GM23338 (cell line): ENCODE measurements around the gene KBTBD6. TPM values are rescaled to one million over a fixed set of nuclear protein-coding genes. Genes with fewer than 3 reads are reported as not detected.
A peak's percentile ranks its signal among the peaks of the same experiment; 100 is the strongest.

ENCODE experiments used
- ATAC-seq: fragments of 200-7000 bp; cut with Tn5 transposase; 3 replicates; pipeline ENCODE4 v1.9.1; 2020
- DNase-seq: peaks from one replicate; pipeline ENCODE4 v3.0.0-alpha.2; 2015; ENCODE audit warnings: low spot score
- H2AFZ ChIP-seq: fragments of 200-600 bp; sonication (generic); 2 replicates; pipeline ENCODE4 v1.8.0; 2016; ENCODE audit warnings: antibody characterized with exemption, mild to moderate bottlenecking, moderate library complexity
- H3F3A ChIP-seq: fragments of 200-600 bp; sonication (generic); replicated peaks from 2 replicates; pipeline ENCODE4 v1.8.0; 2017; ENCODE audit warnings: antibody characterized with exemption, mixed run types, low read depth
- H3K27ac ChIP-seq: fragments of 200-600 bp; sonication (generic); 2 replicates; pipeline ENCODE4 v1.6.1; 2016; ENCODE audit warnings: low read depth
- H3K27me3 ChIP-seq: fragments of 200-600 bp; sonication (generic); 2 replicates; pipeline ENCODE4 v1.8.0; 2016; ENCODE audit warnings: mild to moderate bottlenecking, mixed run types, moderate library complexity; ENCODE audit not compliant: insufficient read depth
- H3K36me3 ChIP-seq: fragments of 200-600 bp; sonication (generic); 2 replicates; pipeline ENCODE4 v1.8.0; 2016; ENCODE audit warnings: mild to moderate bottlenecking; ENCODE audit not compliant: insufficient read depth
- H3K4me1 ChIP-seq: fragments of 200-600 bp; sonication (generic); 2 replicates; pipeline ENCODE4 v1.8.0; 2016; ENCODE audit warnings: mild to moderate bottlenecking, moderate library complexity; ENCODE audit not compliant: insufficient read depth
- H3K4me2 ChIP-seq: fragments of 200-600 bp; sonication (generic); 2 replicates; pipeline ENCODE4 v1.7.1; 2017; ENCODE audit warnings: mixed run types
- H3K4me3 ChIP-seq: fragments of 200-600 bp; sonication (generic); 2 replicates; pipeline ENCODE4 v1.6.1; 2016; ENCODE audit warnings: mixed run types
- H3K79me2 ChIP-seq: fragments of 200-600 bp; sonication (generic); replicated peaks from 2 replicates; pipeline ENCODE4 v1.8.0; 2017; ENCODE audit warnings: mild to moderate bottlenecking; ENCODE audit not compliant: insufficient read depth
- H3K9me2 ChIP-seq: fragments of 200-600 bp; sonication (generic); 2 replicates; pipeline ENCODE4 v1.8.0; 2017; ENCODE audit not compliant: insufficient read depth
- H4K20me1 ChIP-seq: fragments of 200-600 bp; sonication (generic); replicated peaks from 2 replicates; pipeline ENCODE4 v1.8.0; 2017; ENCODE audit warnings: mild to moderate bottlenecking; ENCODE audit not compliant: insufficient read depth
- H3K27ac Mint-ChIP-seq: 2 replicates; pipeline ENCODE4 v1.8.0; 2020; ENCODE audit warnings: inconsistent platforms, mild to moderate bottlenecking, moderate library complexity, mixed read lengths
- H3K27me3 Mint-ChIP-seq: 3 replicates; pipeline ENCODE4 v1.8.0; 2022; ENCODE audit warnings: low read depth, mild to moderate bottlenecking, moderate library complexity, mixed read lengths, inconsistent platforms; ENCODE audit not compliant: insufficient read depth, poor library complexity
- H3K36me3 Mint-ChIP-seq: 3 replicates; pipeline ENCODE4 v1.8.0; 2021; ENCODE audit warnings: low read depth, mild to moderate bottlenecking, inconsistent platforms, moderate library complexity, mixed read lengths
- H3K4me1 Mint-ChIP-seq: 3 replicates; pipeline ENCODE4 v1.8.0; 2020; ENCODE audit warnings: mild to moderate bottlenecking, inconsistent platforms, mixed read lengths
- H3K4me3 Mint-ChIP-seq: 3 replicates; pipeline ENCODE4 v1.8.0; 2021; ENCODE audit warnings: moderate library complexity, mild to moderate bottlenecking, inconsistent platforms, mixed read lengths
- H3K9me3 Mint-ChIP-seq: 3 replicates; pipeline ENCODE4 v1.8.0; 2020; ENCODE audit warnings: moderate library complexity, mild to moderate bottlenecking, inconsistent platforms, mixed read lengths
- CREB1 ChIP-seq: fragments of 250-450 bp; sonication (Bioruptor Pico); IDR thresholded peaks from 2 replicates; pipeline ENCODE4 v1.5.0; 2020; ENCODE audit warnings: low read depth, mild to moderate bottlenecking, moderate library complexity
- CTCF ChIP-seq, 2 experiments: fragments of 200-600 bp in 1 of 2; sonication (generic) in 1 of 2; conservative IDR thresholded peaks; 2 replicates each; pipeline versions ENCODE4 v1.5.1 to v1.6.1; 2016 to 2017; ENCODE audit warnings: antibody characterized with exemption in 2 of 2, low read depth in 2 of 2, mild to moderate bottlenecking in 2 of 2, moderate library complexity in 1 of 2
- ETS1 ChIP-seq: IDR thresholded peaks from 2 replicates; pipeline ENCODE4 v1.6.1; 2016; ENCODE audit warnings: antibody characterized with exemption
- EZH2 ChIP-seq: fragments of 200-600 bp; sonication (generic); IDR thresholded peaks from one replicate; pipeline ENCODE4 v1.8.0; 2017; ENCODE audit warnings: antibody characterized with exemption, mild to moderate bottlenecking, low read depth; ENCODE audit not compliant: unreplicated experiment
- EZH2phosphoT487 ChIP-seq: fragments of 200-600 bp; sonication (generic); IDR thresholded peaks from one replicate; pipeline ENCODE4 v1.8.1; 2018; ENCODE audit warnings: antibody characterized with exemption; ENCODE audit not compliant: unreplicated experiment
- JUNB ChIP-seq: IDR thresholded peaks from one replicate; pipeline ENCODE4 v1.6.1; 2016; ENCODE audit warnings: antibody characterized with exemption; ENCODE audit not compliant: unreplicated experiment
- NANOG ChIP-seq: IDR thresholded peaks from 2 replicates; pipeline ENCODE4 v1.6.1; 2016; ENCODE audit warnings: antibody characterized with exemption, borderline replicate concordance
- POLR2AphosphoS5 ChIP-seq: IDR thresholded peaks from 2 replicates; pipeline ENCODE4 v1.6.1; 2016; ENCODE audit warnings: antibody characterized with exemption, low read depth
- REST ChIP-seq: IDR thresholded peaks from one replicate; pipeline ENCODE4 v1.6.1; 2018; ENCODE audit warnings: antibody characterized with exemption; ENCODE audit not compliant: unreplicated experiment
- STAT1 ChIP-seq: IDR thresholded peaks from one replicate; pipeline ENCODE4 v1.6.1; 2016; ENCODE audit warnings: antibody characterized with exemption; ENCODE audit not compliant: unreplicated experiment
- ZNF114 ChIP-seq: fragments of 250-450 bp; sonication (Bioruptor Pico); IDR thresholded peaks from 2 replicates; pipeline ENCODE4 v1.5.0; 2020; ENCODE audit warnings: mild to moderate bottlenecking, moderate library complexity
- ZNF331 ChIP-seq: fragments of 250-450 bp; sonication (Bioruptor Pico); IDR thresholded peaks from 2 replicates; pipeline ENCODE4 v1.5.0; 2020; ENCODE audit warnings: low read depth, mild to moderate bottlenecking, moderate library complexity
- ZNF462 ChIP-seq: fragments of 250-450 bp; sonication (Bioruptor Pico); IDR thresholded peaks from 2 replicates; pipeline ENCODE4 v1.5.0; 2020; ENCODE audit warnings: mild to moderate bottlenecking, moderate library complexity
- polyA plus RNA-seq: library from polyadenylated mRNA; unstranded; fragments of >200 nt; fragmentation: Nextera tagmentation; extraction: Ambion mirVana; gene quantifications from 2 replicates; pipeline ENCODE4 v1.2.1, GENCODE V29; 2016
- total RNA-seq: library from RNA; depleted of rRNA; stranded (reverse); fragments of >200 nt; shearing (Covaris generic); gene quantifications from 2 replicates; pipeline ENCODE4 v1.2.3, GENCODE V29; 2014

Gene KBTBD6
- total and polyA plus RNA-seq, 2 experiments from 2014 or later = 5.7 to 13.5 TPM

GRCh38 chr13:41156620-41157019 lies 24.0 kb upstream of the KBTBD6 start:
- no peak for ATAC-seq
- Histone ChIP-seq H3K36me3 (no peaks in the 10 kb centered on the region; the same call in 1 of the 2 replicates), H3K79me2 (no peaks in the 10 kb centered on the region), H3K4me2 (peak overlapping the region; percentile 36; the same call in 1 of the 2 replicates), H3F3A (no peaks in the 10 kb centered on the region), H2AFZ (no peak overlapping the region), H3K27ac (no peak overlapping the region), H3K27me3 (no peaks in the 10 kb centered on the region), H3K4me3 (no peak overlapping the region), H4K20me1 (no peaks in the 10 kb centered on the region), H3K4me1 (peaks cover 59% of the 10 kb centered on the region), H3K9me2 (no peaks in the 10 kb centered on the region)
- H3K36me3 Mint-ChIP-seq = peaks cover 10% of the 10 kb centered on the region; the same call in 2 of the 3 replicates
- H3K4me3 Mint-ChIP-seq = no peak overlapping the region
- H3K4me1 Mint-ChIP-seq = peaks cover 48% of the 10 kb centered on the region
- TF ChIP-seq EZH2phosphoT487 (no peak), ZNF462 (CRISPR knock-in tag) (no peak), STAT1 (no peak), ETS1 (no peak), CTCF (conservative IDR thresholded peaks at IDR 0.05; ENCODE audit: low read depth in 2 of 2) (no peak), CREB1 (CRISPR knock-in tag) (no peak), JUNB (no peak), POLR2AphosphoS5 (no peak), ZNF331 (CRISPR knock-in tag) (no peak), NANOG (no peak), EZH2 (no peak), ZNF114 (CRISPR knock-in tag) (no peak), REST (no peak)
- DNase-seq = no peak
- peaks cover 6% of the 10 kb centered on the region for H3K9me3 Mint-ChIP-seq
- no peak overlapping the region for H3K27ac Mint-ChIP-seq
- H3K27me3 Mint-ChIP-seq = no peaks in the 10 kb centered on the region
